HepG2 (cell line): ENCODE measurements around the gene NOTUM. TPM values are rescaled to one million over a fixed set of nuclear protein-coding genes. Genes with fewer than 3 reads are reported as not detected.

Source experiments
- ARNT ChIP-seq: fragments of 450-650 bp; IDR thresholded peaks from 2 replicates; pipeline ENCODE4 v1.6.1; 2017
- CEBPB ChIP-seq: IDR thresholded peaks from 2 replicates; pipeline ENCODE4 v1.6.1; 2011; ENCODE audit warnings: low read depth, low read length, improper control_type of control experiment, borderline replicate concordance
- CENPX ChIP-seq: sonication (generic); formaldehyde crosslinking; IDR thresholded peaks from 2 replicates; pipeline ENCODE4 v1.9.0; 2021; ENCODE audit warnings: mild to moderate bottlenecking, missing genetic modification reagents, moderate library complexity
- CTCF ChIP-seq: sonication (generic); formaldehyde crosslinking; IDR thresholded peaks from 2 replicates; pipeline ENCODE4 v1.5.0; 2020; ENCODE audit warnings: mild to moderate bottlenecking, missing genetic modification reagents, moderate library complexity
- FOXO4 ChIP-seq: sonication (generic); formaldehyde crosslinking; conservative IDR thresholded peaks from 2 replicates; pipeline ENCODE4 v1.8.1; 2023; ENCODE audit warnings: missing genetic modification reagents
- HDAC1 ChIP-seq: sonication (generic); formaldehyde crosslinking; IDR thresholded peaks from 2 replicates; pipeline ENCODE4 v1.5.1; 2020; ENCODE audit warnings: mild to moderate bottlenecking, missing genetic modification reagents
- HIVEP1 ChIP-seq: sonication (generic); formaldehyde crosslinking; IDR thresholded peaks from 2 replicates; pipeline ENCODE4 v1.4.0; 2020; ENCODE audit warnings: mild to moderate bottlenecking, missing genetic modification reagents
- HNRNPL ChIP-seq: fragments of 200-400 bp; formaldehyde crosslinking; IDR thresholded peaks from 2 replicates; pipeline ENCODE4 v1.6.1; 2017; ENCODE audit warnings: mild to moderate bottlenecking, low read depth, low read length
- HOXA7 ChIP-seq: sonication (generic); formaldehyde crosslinking; IDR thresholded peaks from 2 replicates; pipeline ENCODE4 v1.8.1; 2022; ENCODE audit warnings: mild to moderate bottlenecking, missing genetic modification reagents, moderate library complexity
- MIER2 ChIP-seq: IDR thresholded peaks from 2 replicates; pipeline ENCODE4 v1.6.1; 2016; ENCODE audit warnings: missing biosample characterization, missing genetic modification reagents
- NONO ChIP-seq, 2 experiments: fragments of 450-650 bp in 1 of 2; sonication (generic) in 1 of 2; formaldehyde crosslinking in 1 of 2; IDR thresholded peaks in 1 of 2; conservative IDR thresholded peaks in 1 of 2; 2 replicates each; pipeline versions ENCODE4 v1.6.1 to v1.8.0; 2017 to 2022; ENCODE audit warnings: mild to moderate bottlenecking in 1 of 2, missing genetic modification reagents in 1 of 2, moderate library complexity in 1 of 2
- PATZ1 ChIP-seq: sonication (generic); formaldehyde crosslinking; IDR thresholded peaks from 2 replicates; pipeline ENCODE4 v1.4.0; 2020; ENCODE audit warnings: missing genetic modification reagents
- PRDM4 ChIP-seq: sonication (generic); formaldehyde crosslinking; IDR thresholded peaks from 2 replicates; pipeline ENCODE4 v1.9.0; 2021; ENCODE audit warnings: missing genetic modification reagents, borderline replicate concordance
- RFX5 ChIP-seq: IDR thresholded peaks from 2 replicates; pipeline ENCODE4 v1.6.1; 2011; ENCODE audit warnings: low read depth, low read length, improper control_type of control experiment
- SCMH1 ChIP-seq: sonication (generic); formaldehyde crosslinking; IDR thresholded peaks from 2 replicates; pipeline ENCODE4 v1.9.0; 2021; ENCODE audit warnings: missing genetic modification reagents, mild to moderate bottlenecking, borderline replicate concordance
- TAF1 ChIP-seq: sonication (generic); formaldehyde crosslinking; IDR thresholded peaks from 2 replicates; pipeline ENCODE4 v1.4.0; 2020; ENCODE audit warnings: missing genetic modification reagents
- THYN1 ChIP-seq: sonication (generic); formaldehyde crosslinking; IDR thresholded peaks from 2 replicates; pipeline ENCODE4 v1.8.1; 2023; ENCODE audit warnings: low read depth, mild to moderate bottlenecking, moderate library complexity, missing genetic modification reagents, borderline replicate concordance
- TOPORS ChIP-seq: sonication (generic); formaldehyde crosslinking; IDR thresholded peaks from 2 replicates; pipeline ENCODE4 v1.8.0; 2023; ENCODE audit warnings: mild to moderate bottlenecking, missing genetic modification reagents
- ZFP36 ChIP-seq: fragments of 150-350 bp; IDR thresholded peaks from 2 replicates; pipeline ENCODE4 v1.6.1; 2018; ENCODE audit warnings: borderline replicate concordance, low read length, low read depth; ENCODE audit not compliant: partially characterized antibody
- ZKSCAN5 ChIP-seq: sonication (generic); formaldehyde crosslinking; IDR thresholded peaks from 2 replicates; pipeline ENCODE4 v1.5.1; 2020; ENCODE audit warnings: mild to moderate bottlenecking, missing genetic modification reagents
- polyA plus RNA-seq, 8 experiments: library from polyadenylated mRNA; depleted of rRNA in 3 of 8; stranded (reverse) in 7 of 8; unstranded in 1 of 8; fragments of >200 nt; fragmentation: Illumina TruSeq in 4 of 8; extraction: Trizol in 4 of 8; gene quantifications; 2 replicates each; pipeline versions ENCODE4 v1.2.1 to v1.2.3, GENCODE V29; 2011 to 2016; ENCODE audit warnings: low read depth in 4 of 8, missing spikeins in 1 of 8, mixed read lengths in 1 of 8; ENCODE audit not compliant: insufficient read depth in 1 of 8
- total RNA-seq, 5 experiments: library from RNA; depleted of rRNA; stranded (reverse); fragments of >200 nt; fragmentation: Illumina TruSeq; extraction: Trizol; gene quantifications; 2 replicates each; pipeline ENCODE4 v1.2.3, GENCODE V29; 2016; ENCODE audit warnings: low read depth in 1 of 5

Gene NOTUM
- total and polyA plus RNA-seq, 2 of the 13 experiments (the other 11 are each of a cell fraction or from before 2014, with no cell fraction given) = 150 to 160 TPM

- TF ChIP-seq FOXO4 (CRISPR knock-in tag) = 0 out of 2 replicates have a peak, but pooled peaks have one; percentile 86
- TF ChIP-seq ZKSCAN5 (CRISPR knock-in tag) = no peak
- TF ChIP-seq HNRNPL = peak; percentile 92
- TF ChIP-seq PRDM4 (CRISPR knock-in tag) = no peak
- no peak for TF ChIP-seq CEBPB
- no peak for TF ChIP-seq ARNT
- TF ChIP-seq THYN1 (CRISPR knock-in tag) = no peak
- no peak for TF ChIP-seq SCMH1 (CRISPR knock-in tag)
- no peak for TF ChIP-seq ZFP36
- no peak for TF ChIP-seq NONO (IDR thresholded peaks at IDR 0.05)
- TF ChIP-seq NONO (CRISPR knock-in tag; conservative IDR thresholded peaks at IDR 0.05) = no peak
- TF ChIP-seq RFX5 = no peak
- no peak for TF ChIP-seq HOXA7 (CRISPR knock-in tag)
- no peak for TF ChIP-seq CENPX (CRISPR knock-in tag)
- TF ChIP-seq MIER2 = no peak
- peak; percentile 29; the same call in 1 of the 2 replicates for TF ChIP-seq CTCF
- TF ChIP-seq HIVEP1 (CRISPR knock-in tag) = peak; percentile 64; the same call in 1 of the 2 replicates
- TF ChIP-seq TAF1 (CRISPR knock-in tag) = no peak
- TF ChIP-seq HDAC1 (CRISPR knock-in tag) = 0 out of 2 replicates have a peak, but pooled peaks have one; percentile 24
- TF ChIP-seq TOPORS (CRISPR knock-in tag) = no peak
- TF ChIP-seq PATZ1 (CRISPR knock-in tag) = peak; percentile 49
These were observed 2.2 kb downstream of the NOTUM start (continued) for GRCh38 chr17:81958633-81959342.
